Right ventricle myocardium inferior (tissue), 1 donor: Measurements from ENCODE around the gene STK38L. TPM values are rescaled to one million over a fixed set of nuclear protein-coding genes. Genes with fewer than 3 reads are reported as not detected.

ENCODE experiments used
- ATAC-seq: fragments of 200-7000 bp; cut with Tn5 transposase; one replicate; pipeline ENCODE4 v1.9.1; 2020; ENCODE audit warnings: mild to moderate bottlenecking, moderate library complexity
- DNase-seq: peaks from one replicate; pipeline ENCODE4 v3.0.0; 2021; ENCODE audit errors: missing footprints
- intact Hi-C: fragments of 100-400 bp; cut with DNase I; formaldehyde crosslinking; loops from one replicate; pipeline ENCODE4 v1.11.0; 2022
- total RNA-seq: library from RNA; stranded (reverse); fragmentation: NEBNext Ultra II Directional; extraction: Animal tissue kit (Norgen Biotek cat#: 25700); gene quantifications from one replicate; pipeline ENCODE4 v1.2.1, GENCODE V29; 2021
- donor health status: DM: no; HTN: yes; CAD: no; lungs with severe emphysema.

The STK38L gene
- total RNA-seq, 1 donor from 2014 or later = 48.7 TPM

DNA sequence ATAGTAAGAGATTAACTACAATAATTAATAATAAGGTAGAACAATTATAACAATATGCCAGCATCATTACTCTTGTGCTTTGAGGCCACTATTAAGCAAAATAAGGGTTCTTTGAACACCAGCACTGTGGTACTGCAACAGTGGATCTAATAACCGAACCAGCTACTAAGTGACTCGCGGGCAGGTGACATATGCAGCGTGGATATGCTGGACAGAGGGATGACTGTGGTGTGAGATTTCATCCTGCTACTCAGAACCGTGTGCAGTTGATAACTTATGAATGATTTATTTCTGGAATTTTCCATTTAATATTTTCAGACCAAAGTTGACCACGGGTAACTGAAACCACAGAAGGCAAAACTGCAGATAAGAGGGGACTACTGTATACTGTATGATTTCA lies 123.0 kb downstream of the STK38L start:
- intact Hi-C loops = no loop called here
- DNase-seq (no peak), ATAC-seq (no peak)

Other genes starting within 250 kb of the STK38L start
- gene TM7SF3, start 229.9 kb upstream of the STK38L start, total RNA-seq = 22.3 TPM
- 44.5 TPM for gene MED21, start 221.7 kb upstream of the STK38L start, total RNA-seq
- gene C12orf71, start 161.7 kb upstream of the STK38L start, total RNA-seq = not detected
- 1.2 TPM for gene BMAL2, start 88.5 kb downstream of the STK38L start, total RNA-seq
- not detected for gene SMCO2, start 202.4 kb downstream of the STK38L start, total RNA-seq